IPS DF 6.9 (cell line): ENCODE results near the gene LRRC4.

ENCODE experiments used
- DNase-seq: peaks from one replicate; pipeline ENCODE4 v3.0.0-alpha.2; 2013; ENCODE audit warnings: low read depth, low spot score
- H3K27ac ChIP-seq: one replicate; pipeline ENCODE4 v1.5.1; 2013; ENCODE audit warnings: low read length, control low read depth
- H3K27me3 ChIP-seq: 2 replicates; pipeline ENCODE4 v1.6.1; 2013; ENCODE audit warnings: mild to moderate bottlenecking, low read length; ENCODE audit not compliant: control insufficient read depth, insufficient read depth
- H3K36me3 ChIP-seq: 2 replicates; pipeline ENCODE4 v1.6.1; 2013; ENCODE audit warnings: low read length; ENCODE audit not compliant: control insufficient read depth, insufficient read depth
- H3K4me1 ChIP-seq: 2 replicates; pipeline ENCODE4 v1.6.1; 2013; ENCODE audit warnings: low read length; ENCODE audit not compliant: control insufficient read depth, insufficient read depth
- H3K4me3 ChIP-seq: 2 replicates; pipeline ENCODE4 v1.5.1; 2013; ENCODE audit warnings: mild to moderate bottlenecking, low read length
- H3K9me3 ChIP-seq: 2 replicates; pipeline ENCODE4 v1.6.1; 2013; ENCODE audit warnings: low read length, inconsistent platforms; ENCODE audit not compliant: control insufficient read depth, insufficient read depth
- WGBS: extraction: QIAGEN DNeasy Blood & Tissue Kit; methylation state at CpG from one replicate; pipeline ENCODE4 v1.1.7; 2013; ENCODE audit warnings: mixed read lengths, missing lambda C conversion rate; ENCODE audit not compliant: insufficient read length, insufficient coverage; 5-methylcytosine and 5-hydroxymethylcytosine counted together

Gene LRRC4

GRCh38 chr7:128008744-128009143, 22.5 kb downstream of the LRRC4 start:
- no peak for DNase-seq
- Histone ChIP-seq H3K4me3 (no peak overlapping the region), H3K27me3 (no peaks in the 10 kb centered on the region), H3K9me3 (no peaks in the 10 kb centered on the region), H3K27ac (no peak overlapping the region), H3K4me1 (peaks cover 4% of the 10 kb centered on the region), H3K36me3 (0 out of 2 replicates have a peak, but pooled peaks cover 3% of the 10 kb centered on the region)
- WGBS, result no CpG with 5 or more reads among the region's 2 CpGs

- H3K4me1 ChIP-seq, result peaks cover 4% of the 10 kb centered on the region
- WGBS, result 89% methylated on average over 1 of the region's 5 CpGs
Measured at GRCh38 chr7:128008141-128008540, 23.1 kb downstream of the LRRC4 start.

GRCh38 chr7:128007303-128007680, 23.9 kb downstream of the LRRC4 start:
- Histone ChIP-seq H3K36me3 (0 out of 2 replicates have a peak, but pooled peaks cover 1% of the 10 kb centered on the region), H3K4me3 (no peak overlapping the region)
- no CpG with 5 or more reads among the region's 3 CpGs for WGBS

More at GRCh38 chr7:128008141-128008540, 23.1 kb downstream of the LRRC4 start:
- no peak overlapping the region for H3K4me3 ChIP-seq
- no peak overlapping the region for H3K27ac ChIP-seq
- H3K36me3 ChIP-seq, result 0 out of 2 replicates have a peak, but pooled peaks cover 3% of the 10 kb centered on the region
- H3K27me3 ChIP-seq, result no peaks in the 10 kb centered on the region
- H3K9me3 ChIP-seq, result no peaks in the 10 kb centered on the region
- DNase-seq, result no peak

GRCh38 chr7:128006550-128007302, 24.5 kb downstream of the LRRC4 start:
- H3K9me3 ChIP-seq, result no peaks in the 10 kb centered on the region
- no peak for DNase-seq
- H3K4me3 ChIP-seq, result no peak overlapping the region
- no peaks in the 10 kb centered on the region for H3K27me3 ChIP-seq
- no peaks in the 10 kb centered on the region for H3K36me3 ChIP-seq
- no peaks in the 10 kb centered on the region for H3K4me1 ChIP-seq
- H3K27ac ChIP-seq, result no peak overlapping the region
- WGBS, result no CpG with 5 or more reads among the region's 8 CpGs

More at GRCh38 chr7:128007303-128007680, 23.9 kb downstream of the LRRC4 start:
- no peak for DNase-seq
- no peaks in the 10 kb centered on the region for H3K27me3 ChIP-seq
- H3K9me3 ChIP-seq, result no peaks in the 10 kb centered on the region
- no peak overlapping the region for H3K27ac ChIP-seq
- H3K4me1 ChIP-seq, result peaks cover 2% of the 10 kb centered on the region

GRCh38 chr7:128005759-128006159, 25.5 kb downstream of the LRRC4 start:
- no peaks in the 10 kb centered on the region for H3K4me1 ChIP-seq
- no peak for DNase-seq
- WGBS, result no CpG with 5 or more reads among the region's 3 CpGs
- no peaks in the 10 kb centered on the region for H3K9me3 ChIP-seq
- no peaks in the 10 kb centered on the region for H3K27me3 ChIP-seq
- no peak overlapping the region for H3K27ac ChIP-seq
- no peaks in the 10 kb centered on the region for H3K36me3 ChIP-seq
- no peak overlapping the region for H3K4me3 ChIP-seq

GRCh38 chr7:128005117-128005516, 26.1 kb downstream of the LRRC4 start:
- Histone ChIP-seq H3K36me3 (no peaks in the 10 kb centered on the region), H3K9me3 (no peaks in the 10 kb centered on the region), H3K27me3 (no peaks in the 10 kb centered on the region), H3K4me1 (no peaks in the 10 kb centered on the region), H3K4me3 (no peak overlapping the region), H3K27ac (no peak overlapping the region)
- DNase-seq, result no peak
- WGBS, result no CpG with 5 or more reads among the region's 7 CpGs

- no peak for DNase-seq
- WGBS, result no CpG with 5 or more reads among the region's 6 CpGs
- Histone ChIP-seq H3K36me3 (no peaks in the 10 kb centered on the region), H3K4me3 (no peak overlapping the region), H3K27ac (no peak overlapping the region), H3K27me3 (no peaks in the 10 kb centered on the region), H3K4me1 (no peaks in the 10 kb centered on the region), H3K9me3 (no peaks in the 10 kb centered on the region)
Measured at GRCh38 chr7:128004623-128005022, 26.6 kb downstream of the LRRC4 start.

GRCh38 chr7:128003787-128004186, 27.4 kb downstream of the LRRC4 start:
- no CpG with 5 or more reads among the region's 2 CpGs for WGBS
- Histone ChIP-seq H3K27ac (no peak overlapping the region), H3K4me1 (no peaks in the 10 kb centered on the region), H3K36me3 (no peaks in the 10 kb centered on the region), H3K9me3 (no peaks in the 10 kb centered on the region), H3K4me3 (no peak overlapping the region), H3K27me3 (no peaks in the 10 kb centered on the region)
- DNase-seq, result no peak

- H3K27ac ChIP-seq, result no peak overlapping the region
Measured at GRCh38 chr7:128003167-128003566, 28.1 kb downstream of the LRRC4 start.

GRCh38 chr7:128000854-128001265, 30.4 kb downstream of the LRRC4 start:
- Histone ChIP-seq H3K4me3 (no peak overlapping the region), H3K9me3 (no peaks in the 10 kb centered on the region), H3K27me3 (no peaks in the 10 kb centered on the region), H3K4me1 (no peaks in the 10 kb centered on the region), H3K36me3 (no peaks in the 10 kb centered on the region), H3K27ac (no peak overlapping the region)
- WGBS, result no CpG with 5 or more reads among the region's 6 CpGs
- no peak for DNase-seq

More at GRCh38 chr7:128003167-128003566, 28.1 kb downstream of the LRRC4 start:
- DNase-seq, result no peak
- Histone ChIP-seq H3K36me3 (no peaks in the 10 kb centered on the region), H3K4me3 (no peak overlapping the region), H3K4me1 (no peaks in the 10 kb centered on the region), H3K27me3 (no peaks in the 10 kb centered on the region), H3K9me3 (no peaks in the 10 kb centered on the region)
- no CpG with 5 or more reads among the region's 3 CpGs for WGBS

GRCh38 chr7:128000048-128000447, 31.2 kb downstream of the LRRC4 start:
- no peaks in the 10 kb centered on the region for H3K36me3 ChIP-seq
- H3K4me3 ChIP-seq, result no peak overlapping the region
- no peak for DNase-seq
- peaks cover 1% of the 10 kb centered on the region; the same call in 1 of the 2 replicates for H3K4me1 ChIP-seq
- H3K9me3 ChIP-seq, result no peaks in the 10 kb centered on the region
- H3K27me3 ChIP-seq, result no peaks in the 10 kb centered on the region
- H3K27ac ChIP-seq, result no peak overlapping the region
- no CpG with 5 or more reads among the region's 1 CpG for WGBS
